HAP-1 (cell line): ENCODE results near the gene ST14.
"Not testable (repeated sequence)": the region's sequence is repeated elsewhere in the genome, so short reads cannot be mapped to it uniquely, and the experiment has no call there.

ENCODE experiments used
- DNase-seq, 2 experiments: peaks; one replicate each; pipeline ENCODE4 v3.0.0-alpha.2; 2016 to 2020; ENCODE audit warnings: low spot score in 2 of 2
- H3K27me3 ChIP-seq: fragments of 250-450 bp; sonication (Bioruptor Pico); 2 replicates; pipeline ENCODE4 v1.5.1; 2020; ENCODE audit warnings: low read depth, mild to moderate bottlenecking, moderate library complexity
- H3K36me3 ChIP-seq: fragments of 250-450 bp; sonication (Bioruptor Pico); replicated peaks from 2 replicates; pipeline ENCODE4 v1.5.1; 2020; ENCODE audit warnings: mild to moderate bottlenecking
- H3K4me1 ChIP-seq: fragments of 250-450 bp; sonication (Bioruptor Pico); 2 replicates; pipeline ENCODE4 v1.5.1; 2020; ENCODE audit warnings: mild to moderate bottlenecking
- H3K4me3 ChIP-seq: fragments of 250-450 bp; sonication (Bioruptor Pico); 2 replicates; pipeline ENCODE4 v1.5.1; 2020; ENCODE audit warnings: mild to moderate bottlenecking, moderate library complexity
- H3K9me3 ChIP-seq: fragments of 250-450 bp; sonication (Bioruptor Pico); 2 replicates; pipeline ENCODE4 v1.5.1; 2020; ENCODE audit warnings: mild to moderate bottlenecking, moderate library complexity
- in situ Hi-C: fragments of 300-500 bp; cut with MboI; formaldehyde crosslinking; loops from 3 replicates; pipeline ENCODE4 v1.14.3; 2020; ENCODE audit warnings: low sequenced_read_pairs, inconsistent platforms, mixed read lengths

Gene ST14

DNA sequence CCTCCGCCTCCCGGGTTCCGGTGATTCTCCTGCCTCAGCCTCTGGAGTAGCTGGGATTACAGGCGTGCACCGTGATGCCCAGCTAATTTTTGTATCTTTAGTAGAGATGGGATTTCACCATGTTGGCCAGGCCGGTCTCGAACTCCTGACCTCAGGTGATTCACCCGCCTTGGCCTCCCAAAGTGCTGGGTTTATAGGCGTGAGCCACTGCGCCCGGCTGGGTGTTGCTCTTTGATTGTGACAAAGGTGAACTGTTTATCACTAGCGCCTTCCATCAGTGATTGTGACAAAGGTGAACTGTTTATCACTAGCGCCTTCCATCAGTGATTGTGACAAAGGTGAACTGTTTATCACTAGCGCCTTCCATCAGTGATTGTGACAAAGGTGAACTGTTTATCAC lies 34.0 kb downstream of the ST14 start:
- H3K36me3 ChIP-seq, H3K27me3 ChIP-seq, H3K4me1 ChIP-seq, DNase-seq, H3K4me3 ChIP-seq, in situ Hi-C loops, H3K9me3 ChIP-seq: not testable (repeated sequence)

DNA sequence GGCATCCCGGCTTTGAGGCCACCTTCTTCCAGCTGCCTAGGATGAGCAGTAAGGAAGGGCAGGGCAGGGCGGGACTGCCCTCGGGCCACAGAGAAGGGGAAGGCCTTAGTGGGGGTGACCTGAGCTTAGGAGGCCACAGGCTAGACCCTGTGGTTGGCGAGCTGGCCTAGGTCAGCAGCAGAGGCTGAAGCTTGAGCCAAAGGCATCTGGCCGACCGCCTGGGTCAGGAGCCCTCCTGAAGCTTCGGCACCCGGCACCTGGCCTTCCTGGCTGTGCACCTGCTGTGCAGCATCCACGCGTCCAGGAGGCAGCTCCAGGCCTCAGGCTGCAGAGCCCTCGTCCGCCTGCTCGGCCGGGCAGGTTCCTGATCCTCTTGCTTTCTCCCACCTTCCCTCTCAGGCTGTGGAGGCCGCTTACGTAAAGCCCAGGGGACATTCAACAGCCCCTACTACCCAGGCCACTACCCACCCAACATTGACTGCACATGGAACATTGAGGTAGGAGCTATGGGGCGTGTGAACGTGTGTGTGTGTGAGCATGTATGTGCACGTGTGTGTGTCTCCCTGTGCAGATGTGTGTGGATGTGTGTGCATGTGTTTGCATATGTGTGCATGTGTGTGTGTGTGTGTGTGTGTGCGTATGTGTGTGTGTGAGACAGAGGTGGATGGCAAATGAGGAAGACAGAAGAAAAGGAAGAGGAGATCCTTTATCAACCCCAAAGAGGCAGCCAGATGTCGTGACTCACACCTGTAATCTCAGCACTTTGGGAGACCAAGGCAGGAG lies 34.9 kb downstream of the ST14 start:
- H3K9me3 ChIP-seq = no peaks in the 10 kb centered on the region
- H3K36me3 ChIP-seq = no peaks in the 10 kb centered on the region
- no peaks in the 10 kb centered on the region for H3K4me1 ChIP-seq
- H3K27me3 ChIP-seq = no peaks in the 10 kb centered on the region
- no peak for DNase-seq
- no peak overlapping the region for H3K4me3 ChIP-seq
- in situ Hi-C loops = no loop called here

DNA sequence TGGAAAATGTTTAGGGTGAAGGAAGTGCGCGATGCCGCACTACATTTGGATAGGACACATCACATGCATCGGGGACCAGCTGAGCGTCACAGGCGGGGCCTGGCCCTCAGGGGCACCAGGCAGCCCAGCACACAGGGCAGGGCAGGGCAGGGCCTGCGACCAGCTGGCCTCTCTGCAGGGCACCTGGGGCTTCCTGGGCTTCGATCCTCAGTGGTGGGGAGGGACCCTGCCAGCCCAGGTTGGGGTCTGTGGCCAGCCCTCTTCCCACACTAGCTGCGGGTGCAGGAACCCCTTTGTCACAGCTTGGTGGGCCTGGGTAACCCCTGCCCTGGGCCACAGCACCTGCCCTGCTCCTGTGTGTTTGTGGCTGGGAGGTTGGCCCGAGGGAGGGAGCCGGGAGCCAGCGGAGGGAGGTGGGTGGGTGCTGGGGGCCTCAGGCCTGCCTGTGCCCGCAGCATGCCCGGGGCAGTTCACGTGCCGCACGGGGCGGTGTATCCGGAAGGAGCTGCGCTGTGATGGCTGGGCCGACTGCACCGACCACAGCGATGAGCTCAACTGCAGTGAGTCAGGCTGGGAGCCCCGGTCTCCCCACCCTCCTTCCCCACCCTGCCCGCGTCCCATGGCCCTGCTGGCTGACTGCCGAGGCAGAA lies 37.9 kb downstream of the ST14 start:
- Histone ChIP-seq H3K4me3 (no peak overlapping the region), H3K27me3 (no peaks in the 10 kb centered on the region), H3K9me3 (no peaks in the 10 kb centered on the region), H3K4me1 (no peaks in the 10 kb centered on the region), H3K36me3 (no peaks in the 10 kb centered on the region)
- in situ Hi-C loops = no loop called here
- no peak for DNase-seq

DNA sequence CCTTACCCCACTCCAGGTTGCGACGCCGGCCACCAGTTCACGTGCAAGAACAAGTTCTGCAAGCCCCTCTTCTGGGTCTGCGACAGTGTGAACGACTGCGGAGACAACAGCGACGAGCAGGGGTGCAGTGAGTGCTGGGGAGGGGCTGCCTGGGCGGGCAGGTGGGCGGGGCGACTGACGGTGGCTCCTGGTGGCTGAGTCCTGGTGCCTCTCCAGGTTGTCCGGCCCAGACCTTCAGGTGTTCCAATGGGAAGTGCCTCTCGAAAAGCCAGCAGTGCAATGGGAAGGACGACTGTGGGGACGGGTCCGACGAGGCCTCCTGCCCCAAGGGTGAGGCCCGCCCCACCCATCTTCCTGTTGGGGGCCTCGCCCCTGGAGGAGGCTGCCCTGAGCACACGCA lies 38.7 kb downstream of the ST14 start:
- Histone ChIP-seq H3K4me3 (no peak overlapping the region), H3K27me3 (no peaks in the 10 kb centered on the region), H3K9me3 (no peaks in the 10 kb centered on the region), H3K36me3 (no peaks in the 10 kb centered on the region), H3K4me1 (no peaks in the 10 kb centered on the region)
- in situ Hi-C loops = no loop called here
- DNase-seq = no peak

DNA sequence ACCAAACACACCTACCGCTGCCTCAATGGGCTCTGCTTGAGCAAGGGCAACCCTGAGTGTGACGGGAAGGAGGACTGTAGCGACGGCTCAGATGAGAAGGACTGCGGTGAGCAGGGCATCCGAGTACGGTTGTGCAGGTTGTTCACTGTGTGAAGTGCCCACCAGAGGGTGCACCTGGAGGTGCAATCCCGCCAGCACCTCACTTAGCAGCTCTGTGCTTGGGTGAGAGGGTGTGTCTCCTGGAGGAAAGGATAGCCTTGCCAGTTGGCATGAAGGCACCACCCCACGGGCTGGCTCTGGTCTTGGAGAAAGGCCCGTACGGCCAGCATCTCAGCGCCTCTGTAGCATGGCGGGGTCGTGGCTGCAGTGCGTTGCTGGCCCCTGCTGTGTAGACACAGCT lies 39.4 kb downstream of the ST14 start:
- no peak for DNase-seq
- Histone ChIP-seq H3K27me3 (no peaks in the 10 kb centered on the region), H3K36me3 (no peaks in the 10 kb centered on the region), H3K4me3 (no peak overlapping the region), H3K4me1 (no peaks in the 10 kb centered on the region), H3K9me3 (no peaks in the 10 kb centered on the region)
- in situ Hi-C loops = no loop called here

DNA sequence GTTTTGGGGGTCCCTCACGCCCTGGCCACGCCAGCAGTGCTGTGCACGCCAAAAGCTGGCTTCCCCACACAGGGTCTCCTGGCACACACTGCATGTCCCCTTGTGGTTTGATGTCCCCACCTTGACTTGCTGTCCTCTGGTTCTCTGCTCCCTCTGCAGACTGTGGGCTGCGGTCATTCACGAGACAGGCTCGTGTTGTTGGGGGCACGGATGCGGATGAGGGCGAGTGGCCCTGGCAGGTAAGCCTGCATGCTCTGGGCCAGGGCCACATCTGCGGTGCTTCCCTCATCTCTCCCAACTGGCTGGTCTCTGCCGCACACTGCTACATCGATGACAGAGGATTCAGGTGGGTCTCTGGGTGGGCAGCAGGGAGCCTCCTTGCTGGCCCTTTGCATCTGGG lies 40.2 kb downstream of the ST14 start:
- H3K4me3 ChIP-seq = no peak overlapping the region
- H3K4me1 ChIP-seq = no peaks in the 10 kb centered on the region
- no peak for DNase-seq
- no peaks in the 10 kb centered on the region for H3K36me3 ChIP-seq
- H3K27me3 ChIP-seq = no peaks in the 10 kb centered on the region
- no peaks in the 10 kb centered on the region for H3K9me3 ChIP-seq
- in situ Hi-C loops = no loop called here

DNA sequence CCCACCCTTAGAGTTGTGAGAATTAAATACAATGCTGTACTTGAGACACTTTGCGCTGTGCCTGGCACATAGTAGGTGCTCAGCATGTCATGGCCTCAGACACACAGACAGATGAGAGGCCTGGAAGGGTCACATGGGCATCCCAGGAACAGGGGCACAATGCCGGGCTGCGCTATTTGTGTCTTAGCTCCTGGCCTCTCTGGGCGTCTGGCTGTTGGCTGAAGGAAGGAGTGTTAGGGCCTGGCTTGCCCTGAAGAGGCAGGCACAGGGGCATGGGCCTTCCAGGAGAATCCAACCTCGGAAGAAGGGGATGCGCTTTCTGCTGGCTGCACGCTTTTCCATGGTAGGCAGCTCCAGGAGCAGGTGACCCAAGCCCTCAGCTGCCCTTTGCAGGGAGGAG lies 41.4 kb downstream of the ST14 start:
- Histone ChIP-seq H3K9me3 (no peaks in the 10 kb centered on the region), H3K27me3 (no peaks in the 10 kb centered on the region), H3K36me3 (no peaks in the 10 kb centered on the region), H3K4me1 (no peaks in the 10 kb centered on the region), H3K4me3 (no peak overlapping the region)
- no peak for DNase-seq
- in situ Hi-C loops = no loop called here

DNA sequence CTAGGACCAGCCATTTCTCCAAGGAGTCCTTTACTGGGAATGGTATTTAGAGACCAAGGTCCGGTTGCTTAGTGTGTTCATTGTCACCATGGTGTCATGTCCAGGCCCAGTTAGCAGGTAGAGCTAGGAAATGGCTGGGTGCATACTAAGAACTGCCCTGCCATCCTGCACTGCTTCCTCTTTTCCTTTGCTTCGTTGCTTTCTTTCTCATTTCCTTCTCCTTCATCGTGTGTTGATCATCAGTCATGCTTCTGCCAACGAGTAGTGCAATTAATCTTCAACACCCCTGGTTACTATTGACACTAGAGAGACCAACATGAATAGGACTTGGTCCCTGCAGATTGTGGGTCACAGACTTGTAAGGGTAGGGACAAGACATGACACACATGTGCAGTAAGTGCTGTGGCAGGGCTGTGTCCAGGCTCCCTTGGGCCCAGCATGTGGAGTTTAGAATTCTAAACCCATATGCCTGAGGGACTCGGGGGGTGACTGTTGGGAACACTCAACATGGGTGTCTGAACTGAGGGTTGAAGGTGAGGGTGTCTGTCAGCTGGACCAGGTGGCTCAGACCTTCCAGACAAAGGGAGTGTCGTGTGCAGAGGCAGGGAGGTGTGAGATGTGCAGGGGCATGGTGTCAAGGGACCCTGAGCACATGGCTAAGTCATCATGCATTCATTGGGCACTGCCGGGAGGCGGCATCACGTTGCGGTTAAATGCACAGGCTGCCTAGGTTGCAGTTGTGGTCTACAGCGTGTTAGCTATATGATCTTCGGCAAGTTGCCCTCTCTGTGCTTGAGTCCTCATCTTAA lies 42.6 kb downstream of the ST14 start:
- no peak overlapping the region for H3K4me3 ChIP-seq
- in situ Hi-C loops = no loop called here
- no peaks in the 10 kb centered on the region for H3K27me3 ChIP-seq
- no peaks in the 10 kb centered on the region for H3K4me1 ChIP-seq
- DNase-seq = no peak
- H3K36me3 ChIP-seq = no peaks in the 10 kb centered on the region
- no peaks in the 10 kb centered on the region for H3K9me3 ChIP-seq

DNA sequence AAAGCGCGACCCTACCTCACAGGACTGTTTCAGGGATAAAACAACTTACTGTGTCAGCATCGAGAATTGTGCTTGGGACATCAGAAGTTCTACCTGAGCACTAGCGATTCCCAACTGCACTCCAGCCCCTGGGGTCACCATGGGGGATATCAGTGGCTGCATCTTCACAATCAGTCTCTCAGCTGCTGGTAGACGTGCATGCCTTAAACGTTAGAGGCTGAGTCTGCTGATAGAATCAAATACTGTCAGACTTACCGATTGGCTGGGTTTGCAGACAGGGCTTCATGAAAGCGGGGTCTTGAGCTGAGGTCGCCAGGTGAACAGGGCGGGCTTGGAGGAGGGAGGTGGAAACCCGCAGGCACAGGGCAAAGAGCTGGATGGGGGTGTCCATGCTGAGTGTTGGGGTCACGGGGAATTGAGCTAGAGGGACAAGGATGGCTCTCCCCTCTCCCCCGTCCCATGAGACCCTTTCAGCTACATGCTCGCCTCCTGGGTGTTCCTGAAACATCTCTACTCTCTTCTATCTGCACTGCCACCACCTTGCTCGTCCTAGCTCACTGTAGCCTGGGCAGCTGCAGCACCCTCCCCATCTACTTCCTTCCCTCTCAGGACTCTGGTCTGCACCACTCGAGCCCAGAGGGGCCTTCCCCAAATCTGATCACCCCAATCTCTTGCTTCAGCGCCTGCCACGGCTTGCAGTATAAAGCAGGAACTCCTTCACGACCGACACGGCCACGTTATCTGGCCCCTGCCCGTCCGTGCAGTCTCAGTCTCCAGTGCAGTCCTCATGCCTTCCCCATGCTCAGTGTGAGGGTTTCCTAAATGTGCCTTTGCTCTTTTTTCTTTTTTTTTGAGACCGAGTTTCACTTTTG lies 43.5 kb downstream of the ST14 start:
- Histone ChIP-seq H3K9me3 (no peaks in the 10 kb centered on the region), H3K27me3 (no peaks in the 10 kb centered on the region), H3K4me1 (no peaks in the 10 kb centered on the region), H3K4me3 (no peak overlapping the region), H3K36me3 (no peaks in the 10 kb centered on the region)
- in situ Hi-C loops = no loop called here
- no peak for DNase-seq

DNA sequence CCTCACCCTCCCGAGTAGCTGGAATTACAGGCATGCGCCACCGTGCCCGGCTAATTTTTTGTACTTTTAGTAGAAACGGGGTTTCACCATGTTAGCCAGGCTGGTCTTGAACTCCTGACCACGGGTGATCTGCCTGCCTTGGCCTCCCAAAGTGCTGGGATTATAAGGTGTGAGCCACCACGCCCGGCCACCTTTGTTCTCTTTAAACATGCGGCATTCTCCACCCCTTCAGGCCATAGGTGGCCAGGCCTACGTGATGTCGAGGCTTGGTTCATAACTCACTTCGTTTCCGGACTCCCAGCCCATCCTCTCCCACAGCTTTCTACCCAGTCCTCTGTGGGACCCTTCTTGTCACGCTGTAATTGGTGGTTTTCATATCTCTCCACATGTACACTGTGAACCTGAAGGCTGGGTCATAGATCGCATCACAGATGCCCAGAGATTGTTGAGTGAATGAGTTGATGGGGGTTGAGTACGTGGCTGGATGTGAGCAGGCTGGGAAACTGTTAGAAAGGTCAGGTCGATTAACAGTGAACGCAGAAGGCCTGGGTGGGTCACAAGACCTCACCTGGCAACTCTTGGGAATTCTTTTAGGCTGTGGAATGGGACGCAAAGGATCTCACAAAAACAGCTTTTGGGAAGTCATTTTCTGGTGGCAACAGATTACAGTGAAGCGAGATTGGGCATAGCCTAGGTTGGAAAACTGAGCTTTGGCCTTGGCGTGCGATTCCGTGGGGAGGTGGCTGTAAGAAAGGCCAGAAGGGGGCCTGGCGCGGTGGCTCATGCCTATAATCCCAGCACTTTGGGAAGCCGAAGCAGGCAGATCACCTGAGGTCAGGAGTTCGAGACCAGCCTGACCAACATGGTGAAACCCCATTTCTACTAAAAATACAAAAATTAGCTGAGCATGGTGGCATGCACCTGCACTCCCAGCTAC lies 44.5 kb downstream of the ST14 start:
- Histone ChIP-seq H3K36me3 (no peaks in the 10 kb centered on the region), H3K27me3 (no peaks in the 10 kb centered on the region), H3K9me3 (no peaks in the 10 kb centered on the region), H3K4me3 (no peak overlapping the region), H3K4me1 (no peaks in the 10 kb centered on the region)
- in situ Hi-C loops = no loop called here
- no peak for DNase-seq

DNA sequence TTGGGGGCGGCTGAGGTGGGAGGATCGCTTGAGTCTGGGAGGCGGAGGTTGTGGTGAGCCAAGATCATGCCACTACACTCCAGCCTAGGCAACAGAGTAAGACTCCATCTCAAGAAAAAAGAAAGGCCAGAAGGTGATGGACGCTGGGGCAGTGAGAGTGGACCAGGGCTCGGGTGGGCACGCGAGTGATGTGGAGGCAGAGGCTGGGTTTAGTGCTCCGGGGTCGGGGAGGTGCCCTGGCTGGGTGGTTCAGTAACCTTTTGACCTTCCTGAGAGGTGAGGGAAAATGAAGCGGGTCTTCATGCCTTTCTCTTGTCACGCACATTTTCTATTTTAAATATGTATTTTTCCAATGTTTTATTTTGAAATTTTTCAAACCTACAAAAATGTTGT lies 45.1 kb downstream of the ST14 start:
- DNase-seq = no peak
- Histone ChIP-seq H3K27me3 (no peaks in the 10 kb centered on the region), H3K4me3 (no peak overlapping the region), H3K4me1 (no peaks in the 10 kb centered on the region), H3K36me3 (no peaks in the 10 kb centered on the region), H3K9me3 (no peaks in the 10 kb centered on the region)
- in situ Hi-C loops = no loop called here

DNA sequence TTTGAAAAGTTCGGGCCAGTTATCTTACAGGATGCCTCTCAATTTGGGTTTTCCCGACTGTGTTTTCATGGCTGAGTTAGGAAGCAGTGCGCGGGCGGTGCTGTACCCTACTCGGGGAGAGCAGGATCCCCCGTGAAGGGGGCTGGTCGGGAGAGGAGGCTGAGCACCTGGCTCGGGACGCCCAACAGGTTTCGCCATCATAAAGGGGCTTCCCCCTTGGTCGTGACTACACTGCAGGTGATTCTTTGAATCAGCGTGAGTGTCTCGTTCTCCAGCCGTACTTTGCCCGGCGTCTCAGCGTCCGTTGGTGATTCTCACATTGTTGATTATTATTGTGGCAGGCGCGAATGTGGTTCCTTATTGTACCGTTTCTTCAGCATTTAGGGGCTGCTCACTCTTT lies 46.6 kb downstream of the ST14 start:
- Histone ChIP-seq H3K4me1 (no peaks in the 10 kb centered on the region), H3K27me3 (no peaks in the 10 kb centered on the region), H3K9me3 (no peaks in the 10 kb centered on the region), H3K4me3 (no peak overlapping the region), H3K36me3 (no peaks in the 10 kb centered on the region)
- no peak for DNase-seq
- in situ Hi-C loops = no loop called here
